Neutrophil (primary cell): Measurements from ENCODE around the gene FOXP3.

Experiments used
- H3K27ac ChIP-seq: fragments of 200-600 bp; sonication (generic); 2 replicates; pipeline ENCODE4 v1.5.1; 2016; ENCODE audit warnings: mild to moderate bottlenecking, moderate library complexity
- H3K27me3 ChIP-seq: fragments of 200-600 bp; sonication (generic); 2 replicates; pipeline ENCODE4 v1.6.0; 2016; ENCODE audit warnings: mild to moderate bottlenecking
- H3K36me3 ChIP-seq: fragments of 200-600 bp; sonication (generic); 2 replicates; pipeline ENCODE4 v1.5.1; 2017
- H3K4me1 ChIP-seq, 2 experiments: fragments of 200-600 bp in 1 of 2; sonication (generic) in 1 of 2; 1 replicate in 1 of 2; 2 replicates in 1 of 2; pipeline versions ENCODE4 v1.5.1 to v1.6.1; 2013 to 2016; ENCODE audit warnings: low read depth in 1 of 2, low read length in 1 of 2, mild to moderate bottlenecking in 1 of 2, moderate library complexity in 1 of 2; ENCODE audit not compliant: control insufficient read depth in 1 of 2, insufficient read depth in 1 of 2
- H3K4me3 ChIP-seq, 2 experiments: fragments of 200-600 bp in 1 of 2; sonication (generic) in 1 of 2; 1 replicate in 1 of 2; 2 replicates in 1 of 2; pipeline ENCODE4 v1.5.1; 2013 to 2016; ENCODE audit warnings: low read depth in 1 of 2, low read length in 1 of 2, mild to moderate bottlenecking in 1 of 2, moderate library complexity in 1 of 2
- H3K9me3 ChIP-seq: fragments of 200-600 bp; sonication (generic); 2 replicates; pipeline ENCODE4 v1.5.1; 2016
- CTCF ChIP-seq: fragments of 200-600 bp; sonication (generic); IDR thresholded peaks from 2 replicates; pipeline ENCODE4 v1.5.1; 2016; ENCODE audit warnings: antibody characterized with exemption

The FOXP3 gene

GRCh38 chrX:49257846-49258748, 6.4 kb downstream of the FOXP3 start:
- no peak overlapping the region for H3K27ac ChIP-seq
- no peaks in the 10 kb centered on the region for H3K9me3 ChIP-seq
- H3K4me1 ChIP-seq, result no peaks in the 10 kb centered on the region
- peaks cover 3% of the 10 kb centered on the region for H3K36me3 ChIP-seq
- no peaks in the 10 kb centered on the region for H3K27me3 ChIP-seq
- TF ChIP-seq CTCF, result no peak
- H3K4me3 ChIP-seq, result no peak overlapping the region

- Histone ChIP-seq H3K27me3 (no peaks in the 10 kb centered on the region), H3K4me3 (no peak overlapping the region), H3K9me3 (no peaks in the 10 kb centered on the region), H3K4me1 (no peaks in the 10 kb centered on the region), H3K27ac (no peak overlapping the region), H3K36me3 (peaks cover 3% of the 10 kb centered on the region)
- no peak for TF ChIP-seq CTCF
Observed at GRCh38 chrX:49257074-49257790, 7.3 kb downstream of the FOXP3 start.

- H3K27ac ChIP-seq, result no peak overlapping the region
- H3K4me3 ChIP-seq, result no peak overlapping the region
- H3K36me3 ChIP-seq, result peaks cover 6% of the 10 kb centered on the region
- H3K27me3 ChIP-seq, result no peaks in the 10 kb centered on the region
- no peaks in the 10 kb centered on the region for H3K9me3 ChIP-seq
- no peak for TF ChIP-seq CTCF
- H3K4me1 ChIP-seq, result no peaks in the 10 kb centered on the region
Observed at GRCh38 chrX:49256268-49256995, 8.1 kb downstream of the FOXP3 start.

- Histone ChIP-seq H3K4me3 (no peak overlapping the region), H3K36me3 (peaks cover 23% of the 10 kb centered on the region), H3K27ac (no peak overlapping the region), H3K9me3 (no peaks in the 10 kb centered on the region), H3K4me1 (no peaks in the 10 kb centered on the region), H3K27me3 (no peaks in the 10 kb centered on the region)
- TF ChIP-seq CTCF, result no peak
Observed at GRCh38 chrX:49254639-49255038, 9.9 kb downstream of the FOXP3 start.

- no peak for TF ChIP-seq CTCF
- peaks cover 56% of the 10 kb centered on the region for H3K36me3 ChIP-seq
- H3K4me3 ChIP-seq, result no peak overlapping the region
- H3K9me3 ChIP-seq, result no peaks in the 10 kb centered on the region
- H3K4me1 ChIP-seq, result no peaks in the 10 kb centered on the region
- H3K27me3 ChIP-seq, result no peaks in the 10 kb centered on the region
- H3K27ac ChIP-seq, result no peak overlapping the region
Observed at GRCh38 chrX:49251325-49251724, 13.2 kb downstream of the FOXP3 start.
